Breast epithelium (tissue), 4 donors: ENCODE data around the gene SCAANT1. TPM values are rescaled to one million over a fixed set of nuclear protein-coding genes. Genes with fewer than 3 reads are reported as not detected.

Experiments used
- DNase-seq, 2 donors: peaks; one replicate each; pipeline ENCODE4 v3.0.0-alpha.2; 2019; ENCODE audit warnings: low spot score in 2 of 2
- H3K27ac ChIP-seq, 2 donors: fragments of 200-600 bp; sonication (generic) in 1 of 2; one replicate each; pipeline ENCODE4 v1.5.1; 2016 to 2019; ENCODE audit warnings: mild to moderate bottlenecking in 1 of 2
- H3K27me3 ChIP-seq, 2 donors: fragments of 200-600 bp; sonication (generic) in 1 of 2; one replicate each; pipeline versions ENCODE4 v1.5.1 to v1.6.0; 2017 to 2019; ENCODE audit warnings: control low read depth in 1 of 2, mild to moderate bottlenecking in 1 of 2
- H3K36me3 ChIP-seq: fragments of 200-600 bp; one replicate; pipeline ENCODE4 v1.5.1; 2019
- H3K4me1 ChIP-seq, 2 donors: fragments of 200-600 bp; sonication (generic); one replicate each; pipeline ENCODE4 v1.5.1; 2016 to 2019; ENCODE audit warnings: control low read depth in 1 of 2
- H3K4me3 ChIP-seq, 3 donors: fragments of 200-600 bp; sonication (generic); 1 replicate in 2 of 3; 2 replicates in 1 of 3; pipeline ENCODE4 v1.5.1; 2016 to 2019; ENCODE audit warnings: mild to moderate bottlenecking in 3 of 3, moderate library complexity in 2 of 3
- H3K9me3 ChIP-seq, 2 donors: fragments of 200-600 bp; sonication (generic) in 1 of 2; one replicate each; pipeline ENCODE4 v1.5.1; 2016 to 2019; ENCODE audit warnings: control low read depth in 1 of 2
- POLR2A ChIP-seq: fragments of 450-650 bp; IDR thresholded peaks from one replicate; pipeline ENCODE4 v1.6.1; 2016; ENCODE audit warnings: antibody characterized with exemption, mild to moderate bottlenecking, moderate library complexity
- POLR2AphosphoS5 ChIP-seq, 3 donors: sonication (generic); formaldehyde crosslinking; IDR thresholded peaks; one replicate each; pipeline ENCODE4 v1.6.1; 2017; ENCODE audit warnings: antibody characterized with exemption in 3 of 3
- intact Hi-C: fragments of 100-400 bp; cut with DNase I; formaldehyde crosslinking; loops from one replicate; pipeline ENCODE4 v1.15.1; 2023; ENCODE audit warnings: low total_unique reads
- total RNA-seq, 3 donors: library from RNA; depleted of rRNA; stranded (reverse); fragments of >200 nt; gene quantifications; one replicate each; pipeline ENCODE4 v1.1.0, GENCODE V29; 2016
- TF ChIP-seq, protein P1 (sequence below), 3 donors: fragments of 450-650 bp; IDR thresholded peaks; one replicate each; pipeline ENCODE4 v1.5.1; 2016 to 2017; ENCODE audit warnings: antibody characterized with exemption in 3 of 3, mild to moderate bottlenecking in 3 of 3, moderate library complexity in 3 of 3

SCAANT1 gene
- total RNA-seq, 3 donors from 2014 or later: not detected

DNA sequence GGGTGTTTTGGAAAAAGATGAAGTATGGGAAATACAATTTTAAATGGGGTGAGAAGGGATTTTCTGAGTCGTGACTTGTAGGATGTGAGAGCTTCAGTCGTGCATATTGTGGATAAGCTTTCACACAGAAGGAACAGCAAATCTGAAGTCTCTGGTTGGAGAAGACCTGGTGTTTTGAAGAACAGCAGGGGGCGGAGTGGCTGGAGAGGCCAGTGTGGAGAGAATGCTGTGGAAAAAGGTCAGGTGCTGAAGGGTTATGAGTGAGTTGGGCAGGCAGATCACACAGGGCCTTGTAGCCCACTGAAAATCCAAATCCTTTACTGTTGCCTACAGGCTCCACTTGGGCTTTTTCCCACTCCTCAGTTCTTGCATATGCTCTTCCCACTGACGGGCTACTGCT is 14.1 kb upstream of the SCAANT1 start:
- Histone ChIP-seq H3K27me3 (no peaks in the 10 kb centered on the region), H3K9me3 (no peaks in the 10 kb centered on the region), H3K27ac (no peak overlapping the region), H3K36me3 (no peaks in the 10 kb centered on the region), H3K4me1 (no peaks in the 10 kb centered on the region), H3K4me3 (no peak overlapping the region)
- no peak for DNase-seq
- intact Hi-C loops: no loop called here
- no peak for TF ChIP-seq POLR2A

DNA sequence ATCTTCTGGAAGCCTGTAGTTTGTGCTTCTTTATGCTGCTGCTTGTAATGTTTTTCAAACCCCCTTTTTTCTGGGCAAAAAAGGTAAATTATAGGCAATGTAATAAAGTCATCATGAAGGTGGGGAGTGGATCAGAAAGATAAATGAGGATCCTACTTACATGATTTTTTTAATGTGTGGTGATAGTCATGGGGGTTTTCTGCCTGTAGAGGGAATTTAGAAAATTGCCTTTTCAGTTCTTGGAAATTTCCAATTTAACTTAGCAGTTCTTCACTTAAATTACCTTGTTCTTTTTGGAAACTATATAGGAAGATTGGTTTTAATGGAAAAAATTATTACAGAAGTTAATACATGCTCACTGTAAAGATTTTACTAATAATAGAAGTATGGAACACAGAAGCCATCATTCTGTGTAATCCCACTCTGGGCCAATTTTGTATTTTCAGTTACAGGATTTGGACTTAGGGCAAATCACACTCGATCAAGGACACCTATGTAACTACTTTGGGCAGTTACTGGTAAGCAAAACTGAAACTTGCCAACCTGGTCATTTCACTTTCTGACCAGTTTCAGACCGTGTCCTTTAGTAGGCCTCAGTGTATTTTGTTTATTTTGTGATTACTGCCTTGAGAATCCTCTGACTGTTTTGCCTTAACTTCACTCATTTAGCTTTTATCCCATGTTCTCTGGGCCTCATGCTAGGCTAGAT is 10.5 kb upstream of the SCAANT1 start:
- no peak overlapping the region for H3K27ac ChIP-seq
- H3K27me3 ChIP-seq: no peaks in the 10 kb centered on the region
- intact Hi-C loops: loop anchor here (5.0 kb wide), 1 partner anchor 560 kb away; no protein-coding TSS in a partner anchor
- H3K4me1 ChIP-seq: no peaks in the 10 kb centered on the region
- TF ChIP-seq POLR2A: no peak
- TF ChIP-seq, protein P1, sequence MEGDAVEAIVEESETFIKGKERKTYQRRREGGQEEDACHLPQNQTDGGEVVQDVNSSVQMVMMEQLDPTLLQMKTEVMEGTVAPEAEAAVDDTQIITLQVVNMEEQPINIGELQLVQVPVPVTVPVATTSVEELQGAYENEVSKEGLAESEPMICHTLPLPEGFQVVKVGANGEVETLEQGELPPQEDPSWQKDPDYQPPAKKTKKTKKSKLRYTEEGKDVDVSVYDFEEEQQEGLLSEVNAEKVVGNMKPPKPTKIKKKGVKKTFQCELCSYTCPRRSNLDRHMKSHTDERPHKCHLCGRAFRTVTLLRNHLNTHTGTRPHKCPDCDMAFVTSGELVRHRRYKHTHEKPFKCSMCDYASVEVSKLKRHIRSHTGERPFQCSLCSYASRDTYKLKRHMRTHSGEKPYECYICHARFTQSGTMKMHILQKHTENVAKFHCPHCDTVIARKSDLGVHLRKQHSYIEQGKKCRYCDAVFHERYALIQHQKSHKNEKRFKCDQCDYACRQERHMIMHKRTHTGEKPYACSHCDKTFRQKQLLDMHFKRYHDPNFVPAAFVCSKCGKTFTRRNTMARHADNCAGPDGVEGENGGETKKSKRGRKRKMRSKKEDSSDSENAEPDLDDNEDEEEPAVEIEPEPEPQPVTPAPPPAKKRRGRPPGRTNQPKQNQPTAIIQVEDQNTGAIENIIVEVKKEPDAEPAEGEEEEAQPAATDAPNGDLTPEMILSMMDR (IDR thresholded peaks at IDR 0.05): no peak
- TF ChIP-seq POLR2AphosphoS5 (IDR thresholded peaks at IDR 0.05): no peak
- no peaks in the 10 kb centered on the region for H3K36me3 ChIP-seq
- no peak for DNase-seq
- no peaks in the 10 kb centered on the region for H3K9me3 ChIP-seq
- H3K4me3 ChIP-seq: no peak overlapping the region

DNA sequence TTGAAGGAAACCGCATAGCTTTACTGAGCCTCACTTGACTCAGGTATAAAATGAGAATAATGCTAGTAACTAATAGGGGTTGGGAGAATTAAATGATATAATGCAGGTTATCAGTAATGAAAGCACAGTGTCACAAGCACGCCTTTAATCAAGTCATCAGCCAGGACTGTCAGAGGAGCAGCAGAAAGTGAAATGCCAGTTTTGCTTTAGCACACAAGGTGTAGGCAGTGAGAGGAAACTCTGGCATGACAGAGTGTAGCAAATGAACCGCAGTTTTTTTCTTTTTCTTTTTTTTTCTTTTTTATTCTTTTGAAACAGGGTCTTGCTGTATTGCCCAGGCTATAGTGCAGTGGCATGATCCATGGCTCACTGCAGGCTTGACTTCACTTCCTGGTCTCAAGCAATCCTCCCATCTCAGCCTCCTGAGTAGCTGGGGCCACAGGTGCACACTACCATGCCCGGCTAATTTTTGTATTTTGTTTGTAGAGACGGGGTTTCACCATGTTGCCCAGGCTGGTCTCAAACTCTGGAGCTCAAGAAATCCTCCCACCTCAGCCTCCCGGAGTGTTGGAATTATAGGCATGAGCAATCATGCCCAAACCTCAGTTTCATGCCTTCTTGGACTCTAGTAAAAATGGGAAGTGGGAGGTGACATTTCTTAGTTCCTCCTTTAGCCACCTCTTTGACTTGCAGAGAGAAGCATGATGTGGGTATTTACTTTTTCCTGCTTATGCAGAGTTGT is 9.7 kb upstream of the SCAANT1 start:
- H3K27ac ChIP-seq: no peak overlapping the region
- no peak overlapping the region for H3K4me3 ChIP-seq
- DNase-seq: no peak
- H3K36me3 ChIP-seq: no peaks in the 10 kb centered on the region
- intact Hi-C loops: loop anchor here (5.0 kb wide), 1 partner anchor 560 kb away; no protein-coding TSS in a partner anchor
- no peaks in the 10 kb centered on the region for H3K27me3 ChIP-seq
- TF ChIP-seq POLR2A (no peak), POLR2AphosphoS5 (IDR thresholded peaks at IDR 0.05) (no peak)
- TF ChIP-seq, protein P1 (IDR thresholded peaks at IDR 0.05): no peak
- no peaks in the 10 kb centered on the region for H3K4me1 ChIP-seq
- H3K9me3 ChIP-seq: no peaks in the 10 kb centered on the region

DNA sequence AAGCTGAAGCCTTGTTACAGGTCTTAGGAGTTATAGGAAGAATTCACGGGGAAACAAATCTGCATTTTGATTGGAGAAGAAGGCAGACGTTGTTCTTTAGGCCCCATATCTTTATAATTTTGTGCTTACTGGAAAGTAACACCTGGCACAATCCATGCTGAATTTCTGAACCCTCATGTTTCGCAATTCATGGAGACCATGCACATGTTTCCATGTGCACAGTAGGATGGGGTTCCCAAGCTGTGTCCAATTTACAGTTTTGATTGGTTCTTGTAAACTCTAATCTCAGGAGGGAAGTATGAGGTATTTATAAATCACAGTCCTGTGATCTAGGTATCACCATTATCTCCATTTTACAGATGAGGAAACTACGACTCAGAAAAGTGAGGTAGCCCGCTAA is 7.8 kb upstream of the SCAANT1 start:
- Histone ChIP-seq H3K36me3 (no peaks in the 10 kb centered on the region), H3K27me3 (no peaks in the 10 kb centered on the region), H3K9me3 (no peaks in the 10 kb centered on the region), H3K4me3 (no peak overlapping the region), H3K27ac (no peak overlapping the region), H3K4me1 (no peaks in the 10 kb centered on the region)
- intact Hi-C loops: loop anchor here (5.0 kb wide), 1 partner anchor 558 kb away; no protein-coding TSS in a partner anchor
- TF ChIP-seq POLR2A: no peak
- no peak for TF ChIP-seq POLR2AphosphoS5 (IDR thresholded peaks at IDR 0.05)
- TF ChIP-seq, protein P1 (IDR thresholded peaks at IDR 0.05): no peak
- DNase-seq: no peak

DNA sequence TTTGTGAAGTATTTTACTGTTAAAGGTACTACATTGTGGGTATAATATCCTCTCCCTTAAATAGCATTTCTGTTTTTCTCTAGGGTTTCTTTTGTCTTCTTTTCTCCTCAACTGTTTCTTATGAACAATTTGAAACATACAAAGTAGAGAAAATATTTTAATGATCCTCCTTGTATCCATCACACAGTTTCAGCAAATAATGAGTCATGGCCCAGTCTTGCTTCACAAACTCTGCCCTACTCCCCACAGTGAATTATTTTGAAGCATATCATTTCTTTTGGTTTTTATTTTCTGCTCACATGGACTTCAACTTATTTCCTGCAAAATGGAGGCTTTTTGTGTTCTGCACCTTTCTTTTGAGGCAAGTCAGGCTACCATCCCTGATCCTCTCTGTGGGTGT is 6.1 kb upstream of the SCAANT1 start:
- no peaks in the 10 kb centered on the region for H3K27me3 ChIP-seq
- intact Hi-C loops: no loop called here
- H3K4me3 ChIP-seq: no peak overlapping the region
- no peaks in the 10 kb centered on the region for H3K36me3 ChIP-seq
- TF ChIP-seq, protein P1 (IDR thresholded peaks at IDR 0.05): no peak
- TF ChIP-seq POLR2A (no peak), POLR2AphosphoS5 (IDR thresholded peaks at IDR 0.05) (no peak)
- H3K9me3 ChIP-seq: no peaks in the 10 kb centered on the region
- no peak for DNase-seq
- H3K4me1 ChIP-seq: peaks cover 0 to 6% of the 10 kb centered on the region in 2 donors
- H3K27ac ChIP-seq: no peak overlapping the region
